IMR-90 (cell line): ENCODE data around the gene OR51B2.
"Not testable (repeated sequence)": the region's sequence is repeated elsewhere in the genome, so short reads cannot be mapped to it uniquely, and the experiment has no call there.

ENCODE experiments used
- ELK1 ChIP-seq: fragments of 150-350 bp; IDR thresholded peaks from 2 replicates; pipeline ENCODE4 v1.6.1; 2016; ENCODE audit warnings: low read depth, mild to moderate bottlenecking, low read length, moderate library complexity, borderline replicate concordance
- MXI1 ChIP-seq: IDR thresholded peaks from 2 replicates; pipeline ENCODE4 v1.6.1; 2012; ENCODE audit warnings: low read depth, mild to moderate bottlenecking, low read length, moderate library complexity, borderline replicate concordance
- RFX5 ChIP-seq: IDR thresholded peaks from 2 replicates; pipeline ENCODE4 v1.8.0; 2012; ENCODE audit warnings: low read depth, mild to moderate bottlenecking, low read length, moderate library complexity
- SMC3 ChIP-seq: fragments of 150-350 bp; IDR thresholded peaks from 2 replicates; pipeline ENCODE4 v1.6.1; 2016; ENCODE audit warnings: low read depth, mild to moderate bottlenecking, antibody characterized with exemption, low read length, moderate library complexity
- TF ChIP-seq, protein P1 (sequence below): conservative IDR thresholded peaks from 2 replicates; pipeline ENCODE4 v1.5.1; 2012; ENCODE audit warnings: mild to moderate bottlenecking, low read depth, low read length, improper control_type of control experiment

DNA sequence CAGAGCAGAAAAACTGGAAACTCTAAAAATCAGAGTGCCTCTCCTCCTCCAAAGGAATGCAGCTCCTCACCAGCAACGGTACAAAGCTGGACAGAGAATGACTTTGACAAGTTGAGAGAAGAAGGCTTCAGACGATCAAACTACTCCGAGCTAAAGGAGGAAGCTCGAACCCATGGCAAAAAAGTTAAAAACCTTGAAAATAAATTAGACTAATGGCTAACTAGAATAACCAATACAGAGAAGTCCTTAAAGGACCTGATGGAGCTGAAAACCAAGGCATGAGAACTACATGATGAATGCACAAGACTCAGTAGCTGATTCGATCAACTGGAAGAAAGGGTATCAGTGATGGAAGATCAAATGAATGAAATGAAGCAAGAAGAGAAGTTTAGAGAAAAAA is 31.9 kb upstream of the OR51B2 start:
- TF ChIP-seq, protein P1, sequence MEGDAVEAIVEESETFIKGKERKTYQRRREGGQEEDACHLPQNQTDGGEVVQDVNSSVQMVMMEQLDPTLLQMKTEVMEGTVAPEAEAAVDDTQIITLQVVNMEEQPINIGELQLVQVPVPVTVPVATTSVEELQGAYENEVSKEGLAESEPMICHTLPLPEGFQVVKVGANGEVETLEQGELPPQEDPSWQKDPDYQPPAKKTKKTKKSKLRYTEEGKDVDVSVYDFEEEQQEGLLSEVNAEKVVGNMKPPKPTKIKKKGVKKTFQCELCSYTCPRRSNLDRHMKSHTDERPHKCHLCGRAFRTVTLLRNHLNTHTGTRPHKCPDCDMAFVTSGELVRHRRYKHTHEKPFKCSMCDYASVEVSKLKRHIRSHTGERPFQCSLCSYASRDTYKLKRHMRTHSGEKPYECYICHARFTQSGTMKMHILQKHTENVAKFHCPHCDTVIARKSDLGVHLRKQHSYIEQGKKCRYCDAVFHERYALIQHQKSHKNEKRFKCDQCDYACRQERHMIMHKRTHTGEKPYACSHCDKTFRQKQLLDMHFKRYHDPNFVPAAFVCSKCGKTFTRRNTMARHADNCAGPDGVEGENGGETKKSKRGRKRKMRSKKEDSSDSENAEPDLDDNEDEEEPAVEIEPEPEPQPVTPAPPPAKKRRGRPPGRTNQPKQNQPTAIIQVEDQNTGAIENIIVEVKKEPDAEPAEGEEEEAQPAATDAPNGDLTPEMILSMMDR = not testable (repeated sequence)
- not testable (repeated sequence) for TF ChIP-seq SMC3, RFX5, MXI1, ELK1
